Activated CD8-positive, alpha-beta T cell treated with anti-CD3 and anti-CD28 coated beads for 36 hours (primary cell): ENCODE data around the gene B4GALT2. TPM values are rescaled to one million over a fixed set of nuclear protein-coding genes. Genes with fewer than 3 reads are reported as not detected.

Source experiments
- ATAC-seq: fragments of 200-7000 bp; cut with Tn5 transposase; one replicate; pipeline ENCODE4 v1.10.0; 2021; ENCODE audit warnings: mild to moderate bottlenecking, moderate library complexity
- CTCF ChIA-PET: fragments of 350-600 bp; sonication (Branson Sonifier 250); formaldehyde crosslinking; loops from one replicate; lab custom pipeline; 2021; ENCODE audit warnings: antibody characterized with exemption; lab: Charles Lee
- POLR2A ChIA-PET: fragments of 350-600 bp; sonication (Branson Sonifier 250); formaldehyde crosslinking; loops from one replicate; lab custom pipeline; 2021; ENCODE audit warnings: antibody characterized with exemption; lab: Charles Lee
- DNase-seq: peaks from one replicate; pipeline ENCODE4 v3.0.0-alpha.2; 2020
- H3K27ac Mint-ChIP-seq: one replicate; pipeline ENCODE4 v1.8.0; 2021; ENCODE audit warnings: mild to moderate bottlenecking, mixed read lengths
- H3K27me3 Mint-ChIP-seq: one replicate; pipeline ENCODE4 v1.8.0; 2021; ENCODE audit warnings: mixed read lengths
- H3K36me3 Mint-ChIP-seq: one replicate; pipeline ENCODE4 v1.8.0; 2021; ENCODE audit warnings: low read depth, mixed read lengths
- H3K4me1 Mint-ChIP-seq: one replicate; pipeline ENCODE4 v1.8.0; 2021; ENCODE audit warnings: low read depth, mixed read lengths
- H3K4me3 Mint-ChIP-seq: one replicate; pipeline ENCODE4 v1.8.0; 2021; ENCODE audit warnings: mild to moderate bottlenecking, moderate library complexity, mixed read lengths
- H3K9me3 Mint-ChIP-seq: one replicate; pipeline ENCODE4 v1.8.0; 2021; ENCODE audit warnings: mixed read lengths
- CTCF ChIP-seq: fragments of 200-600 bp; IDR thresholded peaks from one replicate; pipeline ENCODE4 v1.8.0; 2022; ENCODE audit warnings: antibody characterized with exemption, mild to moderate bottlenecking
- intact Hi-C: fragments of 100-400 bp; cut with micrococcal nuclease; formaldehyde crosslinking; loops from one replicate; pipeline ENCODE4 v1.10.0; 2022
- total RNA-seq, 2 experiments: library from RNA; stranded (reverse); gene quantifications; one replicate each; pipeline ENCODE4 v1.2.3, GENCODE V29; 2021

The B4GALT2 gene
- total RNA-seq, 2 experiments from 2014 or later, result 35.4 to 35.5 TPM

DNA sequence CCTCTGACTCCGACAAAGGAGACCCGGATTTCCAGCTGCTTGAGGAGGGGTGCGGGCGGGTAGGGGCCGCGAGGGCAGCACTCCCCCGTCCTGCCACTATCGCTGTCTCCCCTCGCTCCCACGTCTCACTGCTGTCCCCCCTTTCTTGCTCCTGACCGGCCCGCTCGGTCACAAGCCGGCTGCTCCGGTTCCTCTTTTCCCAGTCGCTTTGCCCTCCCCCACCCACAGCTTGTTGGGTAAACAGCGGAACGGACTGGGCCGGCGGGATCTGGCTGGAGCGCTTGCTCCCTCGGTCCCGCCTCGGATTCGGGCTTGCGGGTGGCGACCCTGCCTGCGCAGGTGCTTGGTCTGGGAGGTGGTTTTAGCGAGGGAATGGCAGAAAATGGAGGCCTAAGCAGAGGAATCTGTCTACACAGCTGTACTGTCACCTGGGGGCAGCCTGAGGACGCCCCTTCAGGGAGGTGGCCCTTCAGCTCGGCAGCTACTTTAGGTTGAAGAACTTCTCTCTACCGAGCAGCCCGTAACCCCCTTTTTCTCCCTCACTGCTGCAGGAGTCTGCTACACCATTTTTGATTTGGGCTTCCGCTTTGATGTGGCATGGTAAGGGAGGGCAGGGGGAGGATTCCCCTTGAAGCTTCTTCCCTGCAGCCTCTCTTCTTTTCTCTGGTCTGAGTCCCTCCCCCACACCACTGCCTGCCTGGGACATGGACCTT, 3.6 kb upstream of the B4GALT2 start:
- ATAC-seq, result peak; percentile 10
- no peaks in the 10 kb centered on the region for H3K27me3 Mint-ChIP-seq
- H3K4me1 Mint-ChIP-seq, result peaks cover 50% of the 10 kb centered on the region
- intact Hi-C loops, result no loop called here
- POLR2A ChIA-PET, result interaction anchor here (1.0 to 3.2 kb wide), 11 partner anchors 10 to 68 kb away, joined by 3 to 13 read pairs (median 6); partner anchors contain the start of genes CCDC24 and SLC6A9
- no peaks in the 10 kb centered on the region for H3K9me3 Mint-ChIP-seq
- peak overlapping the region; percentile 79 for H3K27ac Mint-ChIP-seq
- peak overlapping the region; percentile 90 for H3K4me3 Mint-ChIP-seq
- CTCF ChIA-PET, result interaction anchor here (0.9 to 4.2 kb wide), 12 partner anchors 15 to 73 kb away, joined by 3 to 20 read pairs (median 5); partner anchors contain the start of gene IPO13
- peaks cover 51% of the 10 kb centered on the region for H3K36me3 Mint-ChIP-seq
- peak; percentile 43 for DNase-seq
- TF ChIP-seq CTCF, result no peak

GRCh38 chr1:43976045-43976444, 3.0 kb upstream of the B4GALT2 start:
- DNase-seq (peak; percentile 15), ATAC-seq (no peak)
- Mint-ChIP-seq H3K9me3 (no peaks in the 10 kb centered on the region), H3K27me3 (no peaks in the 10 kb centered on the region), H3K36me3 (peaks cover 55% of the 10 kb centered on the region), H3K4me3 (peak overlapping the region; percentile 90), H3K4me1 (peaks cover 50% of the 10 kb centered on the region), H3K27ac (peak overlapping the region; percentile 79)
- no peak for TF ChIP-seq CTCF
- ChIA-PET POLR2A (interaction anchor here (1.4 to 3.2 kb wide), 4 partner anchors 12 to 55 kb away, joined by 4 to 13 read pairs (median 9); partner anchors contain the start of genes CCDC24 and SLC6A9), CTCF (interaction anchor here (1.2 to 4.2 kb wide), 10 partner anchors 14 to 72 kb away, joined by 3 to 20 read pairs (median 5); partner anchors contain the start of gene IPO13)
- intact Hi-C loops, result no loop called here

DNA sequence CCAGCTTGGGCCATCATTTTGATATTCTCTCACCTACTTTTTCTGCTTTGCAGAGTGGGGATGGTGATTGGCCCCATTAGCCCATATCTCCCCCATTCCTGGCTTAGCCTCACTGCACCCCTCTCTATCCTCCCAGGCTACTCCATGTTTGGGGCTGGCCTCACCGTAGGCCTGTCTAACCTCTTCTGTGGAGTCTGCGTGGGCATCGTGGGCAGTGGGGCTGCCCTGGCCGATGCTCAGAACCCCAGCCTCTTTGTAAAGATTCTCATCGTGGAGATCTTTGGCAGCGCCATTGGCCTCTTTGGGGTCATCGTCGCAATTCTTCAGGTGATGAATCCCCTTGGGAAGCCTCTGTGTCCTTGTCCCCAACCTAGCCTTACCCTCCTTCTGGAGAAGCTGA, 2.1 kb upstream of the B4GALT2 start:
- Mint-ChIP-seq H3K36me3 (peaks cover 53% of the 10 kb centered on the region), H3K27me3 (no peaks in the 10 kb centered on the region), H3K4me1 (peaks cover 47% of the 10 kb centered on the region), H3K9me3 (no peaks in the 10 kb centered on the region), H3K4me3 (peak overlapping the region; percentile 90), H3K27ac (no peak overlapping the region)
- ATAC-seq (no peak), DNase-seq (no peak)
- POLR2A ChIA-PET, result interaction anchor here (1.3 kb wide), 1 partner anchor 10 kb away, joined by 3 read pairs; no protein-coding TSS in a partner anchor
- intact Hi-C loops, result no loop called here
- CTCF ChIA-PET, result interaction anchor here (1.4 to 4.2 kb wide), 5 partner anchors 13 to 71 kb away, joined by 3 to 20 read pairs (median 7); no protein-coding TSS in a partner anchor
- TF ChIP-seq CTCF, result no peak

DNA sequence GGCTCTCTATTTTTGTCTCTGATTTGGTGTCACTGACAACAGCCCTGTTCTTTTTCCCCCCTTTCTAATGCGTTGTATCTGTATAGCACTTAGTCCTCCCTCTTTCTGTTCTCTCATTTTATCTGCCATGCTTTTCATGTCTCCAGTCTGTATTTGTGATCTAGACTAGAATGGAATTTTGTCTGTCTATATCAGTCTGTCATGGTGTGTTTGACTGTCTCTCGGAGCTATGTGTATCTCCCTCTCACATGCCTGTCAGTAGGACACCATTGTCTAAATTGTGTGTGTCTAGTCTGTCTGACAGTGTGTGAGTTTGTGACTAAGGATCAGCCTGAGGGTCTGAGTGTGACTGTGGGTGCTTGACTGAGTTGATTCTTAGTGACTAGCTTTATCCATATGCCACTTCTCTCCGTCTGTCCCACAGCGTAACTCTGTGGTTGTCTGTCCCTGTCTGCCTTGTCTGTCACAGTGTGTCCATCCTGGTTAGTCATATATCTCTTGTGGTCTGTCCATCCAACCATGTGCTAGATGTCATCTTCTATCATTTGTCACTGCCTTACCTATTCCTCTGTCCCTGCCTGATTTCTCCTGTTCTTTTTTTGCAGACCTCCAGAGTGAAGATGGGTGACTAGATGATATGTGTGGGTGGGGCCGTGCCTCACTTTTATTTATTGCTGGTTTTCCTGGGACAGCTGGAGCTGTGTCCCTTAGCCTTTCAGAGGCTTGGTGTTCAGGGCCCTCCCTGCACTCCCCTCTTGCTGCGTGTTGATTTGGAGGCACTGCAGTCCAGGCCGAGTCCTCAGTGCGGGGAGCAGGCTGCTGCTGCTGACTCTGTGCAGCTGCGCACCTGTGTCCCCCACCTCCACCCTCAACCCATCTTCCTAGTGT, 1.4 kb upstream of the B4GALT2 start:
- intact Hi-C loops, result no loop called here

More for the DNA sequence above, 1.4 kb upstream of the B4GALT2 start:
- peaks cover 48% of the 10 kb centered on the region for H3K36me3 Mint-ChIP-seq
- no peaks in the 10 kb centered on the region for H3K9me3 Mint-ChIP-seq
- peak overlapping the region; percentile 3 for H3K27ac Mint-ChIP-seq
- ChIA-PET CTCF (interaction anchor here (0.9 to 4.2 kb wide), 5 partner anchors 27 to 70 kb away, joined by 3 to 20 read pairs (median 5); partner anchors contain the start of gene IPO13), POLR2A (interaction anchor here (0.8 to 1.3 kb wide), 3 partner anchors 10 to 16 kb away, joined by 3 read pairs; no protein-coding TSS in a partner anchor)
- no peaks in the 10 kb centered on the region for H3K27me3 Mint-ChIP-seq
- ATAC-seq (no peak), DNase-seq (no peak)
- peak overlapping the region; percentile 78 for H3K4me3 Mint-ChIP-seq
- peaks cover 47% of the 10 kb centered on the region for H3K4me1 Mint-ChIP-seq
- TF ChIP-seq CTCF, result no peak
